GM10266 (cell line): ENCODE data around the gene MIGA2.

Experiments
- DNase-seq: peaks from one replicate; pipeline ENCODE4 v3.0.0; 2012; ENCODE audit errors: extremely low spot score
- CTCF ChIP-seq: IDR thresholded peaks from 2 replicates; pipeline ENCODE4 v1.5.1; 2012; ENCODE audit warnings: mild to moderate bottlenecking, low read depth; ENCODE audit not compliant: control insufficient read depth, insufficient read depth; ENCODE audit errors: missing control alignments

MIGA2 gene

GRCh38 chr9:129071526-129072126 lies 35.2 kb downstream of the MIGA2 start:
- no peak for TF ChIP-seq CTCF
- DNase-seq = no peak

- TF ChIP-seq CTCF = no peak
- no peak for DNase-seq
These were observed 35.7 kb downstream of the MIGA2 start for GRCh38 chr9:129072171-129072570.

GRCh38 chr9:129073404-129073803 lies 37.0 kb downstream of the MIGA2 start:
- no peak for DNase-seq

GRCh38 chr9:129074106-129074505 lies 37.7 kb downstream of the MIGA2 start:
- no peak for TF ChIP-seq CTCF
- DNase-seq = no peak

More at GRCh38 chr9:129073404-129073803, 37.0 kb downstream of the MIGA2 start:
- TF ChIP-seq CTCF = no peak

GRCh38 chr9:129075996-129076639 lies 39.7 kb downstream of the MIGA2 start:
- no peak for TF ChIP-seq CTCF
- no peak for DNase-seq

GRCh38 chr9:129076640-129077037 lies 40.2 kb downstream of the MIGA2 start:
- no peak for TF ChIP-seq CTCF
- DNase-seq = no peak

- DNase-seq = no peak
- TF ChIP-seq CTCF = no peak
These were observed 40.8 kb downstream of the MIGA2 start for GRCh38 chr9:129077236-129077635.
